Endodermal cell (in vitro differentiated cells): ENCODE data around the gene MB21D2. TPM values are rescaled to one million over a fixed set of nuclear protein-coding genes. Genes with fewer than 3 reads are reported as not detected.

Experiments
- DNase-seq: peaks from one replicate; pipeline ENCODE4 v3.0.0-alpha.2; 2017
- H3K27ac ChIP-seq: 2 replicates; pipeline ENCODE4 v1.5.1; 2013; ENCODE audit warnings: mild to moderate bottlenecking, low read depth, low read length, moderate library complexity
- H3K27me3 ChIP-seq: 2 replicates; pipeline ENCODE4 v1.6.1; 2013; ENCODE audit warnings: mild to moderate bottlenecking, low read length, moderate library complexity; ENCODE audit not compliant: insufficient read depth, control insufficient read depth, poor library complexity, severe bottlenecking
- H3K36me3 ChIP-seq: 2 replicates; pipeline ENCODE4 v1.7.0; 2013; ENCODE audit warnings: mild to moderate bottlenecking, low read length, moderate library complexity; ENCODE audit not compliant: control insufficient read depth, insufficient read depth
- H3K4me1 ChIP-seq: one replicate; pipeline ENCODE4 v1.7.0; 2013; ENCODE audit warnings: low read length; ENCODE audit not compliant: control insufficient read depth, insufficient read depth
- H3K4me3 ChIP-seq: 2 replicates; pipeline ENCODE4 v1.5.1; 2013; ENCODE audit warnings: mild to moderate bottlenecking, low read length, moderate library complexity
- H3K9ac ChIP-seq: 2 replicates; pipeline ENCODE4 v1.6.1; 2013; ENCODE audit warnings: mild to moderate bottlenecking, low read length, moderate library complexity; ENCODE audit not compliant: poor library complexity, severe bottlenecking; ENCODE audit errors: extremely low read depth
- H3K9me3 ChIP-seq: 2 replicates; pipeline ENCODE4 v1.6.1; 2013; ENCODE audit warnings: mild to moderate bottlenecking, low read length, moderate library complexity; ENCODE audit not compliant: control insufficient read depth
- H3K27ac Mint-ChIP-seq: 2 replicates; pipeline ENCODE4 v1.8.0; 2020; ENCODE audit warnings: mixed read lengths
- H3K27me3 Mint-ChIP-seq: 2 replicates; pipeline ENCODE4 v1.8.0; 2021; ENCODE audit warnings: mild to moderate bottlenecking, mixed read lengths; ENCODE audit not compliant: insufficient read depth
- H3K36me3 Mint-ChIP-seq: 2 replicates; pipeline ENCODE4 v1.8.0; 2020; ENCODE audit warnings: low read depth, mixed read lengths
- H3K4me1 Mint-ChIP-seq: 2 replicates; pipeline ENCODE4 v1.8.0; 2020; ENCODE audit warnings: mixed read lengths
- H3K4me3 Mint-ChIP-seq: 2 replicates; pipeline ENCODE4 v1.8.0; 2020; ENCODE audit warnings: mild to moderate bottlenecking, moderate library complexity, mixed read lengths
- H3K9me3 Mint-ChIP-seq: 2 replicates; pipeline ENCODE4 v1.8.0; 2020; ENCODE audit warnings: mild to moderate bottlenecking, mixed read lengths
- CTCF ChIP-seq: fragments of 200-600 bp; sonication (generic); conservative IDR thresholded peaks from 2 replicates; pipeline ENCODE4 v1.5.0; 2021; ENCODE audit warnings: antibody characterized with exemption, mild to moderate bottlenecking
- WGBS, 2 experiments: methylation state at CpG; one replicate each; pipeline versions ENCODE4 v1.1.5 to v1.1.7; 2013; ENCODE audit warnings: missing lambda C conversion rate in 2 of 2, mixed read lengths in 1 of 2; ENCODE audit not compliant: insufficient coverage in 1 of 2, insufficient read length in 1 of 2; 5-methylcytosine and 5-hydroxymethylcytosine counted together
- total RNA-seq, 2 donors: library from RNA; stranded (reverse); fragmentation: NEBNext Ultra II Directional in 1 of 2; extraction: Animal tissue kit (Norgen Biotek cat#: 25700) in 1 of 2; gene quantifications; 2 replicates in 1 of 2; 3 replicates in 1 of 2; pipeline ENCODE4 v1.2.1, GENCODE V29; 2021

The MB21D2 gene
- total RNA-seq, 2 donors from 2014 or later = 5.7 to 6.9 TPM

DNA sequence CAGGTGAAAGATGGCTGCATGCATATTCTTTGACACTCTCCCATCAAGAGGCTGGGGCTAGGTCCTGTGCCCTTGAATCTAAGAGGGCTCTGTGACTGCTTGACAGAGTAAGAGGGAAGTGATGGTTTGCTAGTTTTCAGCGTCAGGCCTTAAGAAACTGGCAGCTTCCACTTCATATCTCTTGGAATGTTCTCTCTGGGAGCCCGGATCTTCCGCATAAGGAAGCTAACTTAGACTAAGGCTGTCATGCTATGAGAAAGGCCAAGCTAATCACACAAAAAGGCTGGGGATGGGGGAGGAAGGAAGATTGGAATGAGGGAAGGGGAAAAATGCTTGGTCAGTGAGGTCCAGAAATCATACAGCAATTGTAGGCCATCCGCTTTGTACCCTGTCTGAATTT lies 50.0 kb downstream of the MB21D2 start:
- H3K9ac ChIP-seq = no peak overlapping the region
- H3K9me3 ChIP-seq = no peaks in the 10 kb centered on the region
- 81 to 92% methylated on average over 2 to 4 of the region's 4 CpGs for WGBS, 2 experiments
- TF ChIP-seq CTCF = no peak
- H3K27ac Mint-ChIP-seq = no peak overlapping the region
- no peaks in the 10 kb centered on the region for H3K4me1 ChIP-seq
- no peak overlapping the region for H3K4me3 Mint-ChIP-seq
- H3K27me3 Mint-ChIP-seq = no peaks in the 10 kb centered on the region
- no peaks in the 10 kb centered on the region for H3K9me3 Mint-ChIP-seq
- no peaks in the 10 kb centered on the region for H3K36me3 ChIP-seq
- no peak for DNase-seq
- no peaks in the 10 kb centered on the region for H3K36me3 Mint-ChIP-seq
- H3K4me3 ChIP-seq = no peak overlapping the region
- no peak overlapping the region for H3K27ac ChIP-seq
- peaks cover 25% of the 10 kb centered on the region for H3K4me1 Mint-ChIP-seq
- no peaks in the 10 kb centered on the region for H3K27me3 ChIP-seq

DNA sequence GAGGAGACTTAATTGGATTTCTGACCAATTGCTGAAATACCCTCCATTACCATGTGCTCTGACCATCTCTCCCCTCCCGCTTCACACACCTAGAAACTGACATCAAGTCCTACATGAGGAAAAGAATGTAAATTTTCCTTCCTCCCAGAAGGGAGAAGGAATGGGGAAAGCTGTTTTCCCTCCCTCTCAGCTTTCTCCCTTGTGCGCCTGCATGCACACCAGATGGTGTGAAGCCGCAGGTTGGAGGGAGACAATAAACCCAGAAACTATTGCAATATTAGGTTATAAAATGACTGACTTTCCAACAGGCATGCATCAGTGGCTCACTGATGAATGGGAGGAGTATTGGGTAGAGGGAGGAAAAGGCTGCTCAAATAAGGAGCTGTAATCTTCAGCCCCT lies 50.9 kb downstream of the MB21D2 start:
- no peaks in the 10 kb centered on the region for H3K4me1 ChIP-seq
- Mint-ChIP-seq H3K9me3 (no peaks in the 10 kb centered on the region), H3K4me1 (peaks cover 25% of the 10 kb centered on the region), H3K36me3 (no peaks in the 10 kb centered on the region), H3K27me3 (no peaks in the 10 kb centered on the region), H3K4me3 (no peak overlapping the region), H3K27ac (no peak overlapping the region)
- no peak overlapping the region for H3K4me3 ChIP-seq
- H3K27ac ChIP-seq = no peak overlapping the region
- 98% methylated on average over 3 of the region's 3 CpGs; no CpG with 5 or more reads in 1 of the 2 experiments for WGBS, 2 experiments
- H3K36me3 ChIP-seq = no peaks in the 10 kb centered on the region
- no peak for DNase-seq
- TF ChIP-seq CTCF = no peak
- H3K27me3 ChIP-seq = no peaks in the 10 kb centered on the region
- no peak overlapping the region for H3K9ac ChIP-seq
- H3K9me3 ChIP-seq = no peaks in the 10 kb centered on the region

- Histone ChIP-seq H3K9ac (no peak overlapping the region), H3K36me3 (no peaks in the 10 kb centered on the region), H3K4me3 (no peak overlapping the region), H3K27me3 (no peaks in the 10 kb centered on the region), H3K4me1 (no peaks in the 10 kb centered on the region), H3K9me3 (no peaks in the 10 kb centered on the region), H3K27ac (no peak overlapping the region)
- Mint-ChIP-seq H3K27me3 (no peaks in the 10 kb centered on the region), H3K9me3 (no peaks in the 10 kb centered on the region), H3K27ac (no peak overlapping the region), H3K4me3 (no peak overlapping the region), H3K4me1 (peaks cover 27% of the 10 kb centered on the region), H3K36me3 (no peaks in the 10 kb centered on the region)
- 98% methylated on average over 3 of the region's 3 CpGs; no CpG with 5 or more reads in 1 of the 2 experiments for WGBS, 2 experiments
- DNase-seq = no peak
- TF ChIP-seq CTCF = no peak
Measured at GRCh38 chr3:192864941-192865340, 52.7 kb downstream of the MB21D2 start.
